Caco-2 (cell line): ENCODE measurements around the gene PRKAG2. TPM values are rescaled to one million over a fixed set of nuclear protein-coding genes. Genes with fewer than 3 reads are reported as not detected.

ENCODE experiments used
- BruUV-seq: library from RNA; stranded (reverse); fragments of 400-500 nt; replicated peaks from 2 replicates; lab custom pipeline; 2021; lab: Mats Ljungman, UMichigan
- CTCF ChIA-PET: fragments of 300-600 bp; sonication (Branson Sonifier 250); formaldehyde crosslinking; loops from one replicate; lab custom pipeline; 2022; ENCODE audit warnings: antibody characterized with exemption; lab: Charles Lee
- POLR2A ChIA-PET: fragments of 300-600 bp; sonication (Branson Sonifier 250); formaldehyde crosslinking; loops from one replicate; lab custom pipeline; 2022; ENCODE audit warnings: antibody characterized with exemption; lab: Charles Lee
- DNase-seq, 2 experiments: peaks; one replicate each; pipeline versions ENCODE4 v3.0.0 to v3.0.0-alpha.2; 2020 to 2022
- H3K27me3 ChIP-seq: replicated peaks from 2 replicates; pipeline ENCODE4 v1.6.0; 2011; ENCODE audit warnings: low read length; ENCODE audit not compliant: control insufficient read depth, insufficient read depth
- H3K36me3 ChIP-seq: 2 replicates; pipeline ENCODE4 v1.5.1; 2011; ENCODE audit warnings: low read length; ENCODE audit not compliant: control insufficient read depth, insufficient read depth
- H3K4me1 ChIP-seq: fragments of 250-450 bp; sonication (Bioruptor Pico); 2 replicates; pipeline ENCODE4 v1.5.1; 2020; ENCODE audit warnings: mild to moderate bottlenecking
- H3K4me3 ChIP-seq: 2 replicates; pipeline ENCODE4 v1.5.1; 2011; ENCODE audit warnings: low read depth, mild to moderate bottlenecking, control low read depth, low read length
- H3K9me3 ChIP-seq: fragments of 250-450 bp; sonication (Bioruptor Pico); 2 replicates; pipeline ENCODE4 v1.5.1; 2020; ENCODE audit warnings: mild to moderate bottlenecking, moderate library complexity
- H3K27ac Mint-ChIP-seq: one replicate; pipeline ENCODE4 v1.8.0; 2022; ENCODE audit warnings: mixed read lengths; ENCODE audit not compliant: unreplicated experiment
- H3K27me3 Mint-ChIP-seq: one replicate; pipeline ENCODE4 v1.8.0; 2022; ENCODE audit warnings: mixed read lengths; ENCODE audit not compliant: insufficient read depth, unreplicated experiment
- H3K36me3 Mint-ChIP-seq: one replicate; pipeline ENCODE4 v1.8.0; 2022; ENCODE audit warnings: mild to moderate bottlenecking, mixed read lengths; ENCODE audit not compliant: insufficient read depth, unreplicated experiment
- H3K4me1 Mint-ChIP-seq: one replicate; pipeline ENCODE4 v1.8.0; 2022; ENCODE audit warnings: low read depth, mixed read lengths; ENCODE audit not compliant: unreplicated experiment
- H3K4me3 Mint-ChIP-seq: one replicate; pipeline ENCODE4 v1.8.0; 2022; ENCODE audit warnings: mild to moderate bottlenecking, moderate library complexity, mixed read lengths; ENCODE audit not compliant: unreplicated experiment
- H3K9me3 Mint-ChIP-seq: one replicate; pipeline ENCODE4 v1.8.0; 2022; ENCODE audit warnings: mixed read lengths; ENCODE audit not compliant: unreplicated experiment
- intact Hi-C: fragments of 100-400 bp; cut with micrococcal nuclease; formaldehyde crosslinking; loops from one replicate; pipeline ENCODE4 v1.10.0; 2022; ENCODE audit not compliant: unreplicated experiment
- total RNA-seq: library from RNA; stranded (reverse); gene quantifications from 2 replicates; pipeline ENCODE4 v1.2.3, GENCODE V29; 2022
- TF ChIP-seq, protein P1 (sequence below), 2 experiments: fragments of 200-600 bp in 1 of 2; IDR thresholded peaks; 1 replicate in 1 of 2; 2 replicates in 1 of 2; pipeline versions ENCODE4 v1.5.1 to v1.8.0; 2011 to 2022; ENCODE audit warnings: antibody characterized with exemption in 1 of 2, control low read depth in 1 of 2, inconsistent platforms in 1 of 2, low read depth in 1 of 2, low read length in 1 of 2, mild to moderate bottlenecking in 1 of 2, moderate library complexity in 1 of 2; ENCODE audit not compliant: insufficient read depth in 1 of 2, severe bottlenecking in 1 of 2, unreplicated experiment in 1 of 2

Gene PRKAG2
- total RNA-seq, 1 experiment from 2014 or later = 15.9 TPM

DNA sequence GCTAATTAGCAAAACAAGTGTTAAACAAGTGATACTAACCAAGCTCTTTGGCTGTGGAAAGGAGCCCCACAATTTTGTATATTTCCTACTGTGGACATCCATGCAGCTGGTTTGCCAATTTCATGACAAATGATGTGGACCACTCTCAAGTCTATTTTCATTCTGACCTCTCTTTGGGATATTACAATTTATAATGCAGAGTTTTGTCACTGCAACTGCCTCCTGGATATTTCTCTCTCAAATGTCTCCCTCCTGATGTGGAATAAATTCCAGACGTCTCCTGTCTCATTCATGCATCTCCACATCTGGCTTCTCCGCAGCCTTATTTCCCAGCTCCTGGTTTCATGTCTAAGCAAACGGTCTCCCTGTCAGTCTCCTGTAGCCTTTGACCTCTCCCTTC is 276.6 kb downstream of the PRKAG2 start:
- H3K27ac Mint-ChIP-seq = no peak overlapping the region
- POLR2A ChIA-PET = no interaction called here
- H3K27me3 Mint-ChIP-seq = no peaks in the 10 kb centered on the region
- no peak overlapping the region for H3K4me3 Mint-ChIP-seq
- intact Hi-C loops = no loop called here
- H3K4me3 ChIP-seq = no peak overlapping the region
- TF ChIP-seq, protein P1, sequence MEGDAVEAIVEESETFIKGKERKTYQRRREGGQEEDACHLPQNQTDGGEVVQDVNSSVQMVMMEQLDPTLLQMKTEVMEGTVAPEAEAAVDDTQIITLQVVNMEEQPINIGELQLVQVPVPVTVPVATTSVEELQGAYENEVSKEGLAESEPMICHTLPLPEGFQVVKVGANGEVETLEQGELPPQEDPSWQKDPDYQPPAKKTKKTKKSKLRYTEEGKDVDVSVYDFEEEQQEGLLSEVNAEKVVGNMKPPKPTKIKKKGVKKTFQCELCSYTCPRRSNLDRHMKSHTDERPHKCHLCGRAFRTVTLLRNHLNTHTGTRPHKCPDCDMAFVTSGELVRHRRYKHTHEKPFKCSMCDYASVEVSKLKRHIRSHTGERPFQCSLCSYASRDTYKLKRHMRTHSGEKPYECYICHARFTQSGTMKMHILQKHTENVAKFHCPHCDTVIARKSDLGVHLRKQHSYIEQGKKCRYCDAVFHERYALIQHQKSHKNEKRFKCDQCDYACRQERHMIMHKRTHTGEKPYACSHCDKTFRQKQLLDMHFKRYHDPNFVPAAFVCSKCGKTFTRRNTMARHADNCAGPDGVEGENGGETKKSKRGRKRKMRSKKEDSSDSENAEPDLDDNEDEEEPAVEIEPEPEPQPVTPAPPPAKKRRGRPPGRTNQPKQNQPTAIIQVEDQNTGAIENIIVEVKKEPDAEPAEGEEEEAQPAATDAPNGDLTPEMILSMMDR (IDR thresholded peaks at IDR 0.05; ENCODE audit: insufficient read depth in 1 of 2, low read depth in 1 of 2, low read length in 1 of 2, severe bottlenecking in 1 of 2, unreplicated experiment in 1 of 2) = no peak
- BruUV-seq = no TSS peak
- H3K4me1 Mint-ChIP-seq = no peaks in the 10 kb centered on the region
- H3K36me3 ChIP-seq = no peaks in the 10 kb centered on the region
- no peaks in the 10 kb centered on the region for H3K36me3 Mint-ChIP-seq
- H3K9me3 Mint-ChIP-seq = peaks cover 9% of the 10 kb centered on the region
- no peak for DNase-seq
- H3K27me3 ChIP-seq = no peaks in the 10 kb centered on the region
- CTCF ChIA-PET = interaction anchor here (0.6 kb wide), 1 partner anchor 431 kb away, joined by 3 read pairs; no protein-coding TSS in a partner anchor
- H3K9me3 ChIP-seq = no peaks in the 10 kb centered on the region
- no peaks in the 10 kb centered on the region for H3K4me1 ChIP-seq

DNA sequence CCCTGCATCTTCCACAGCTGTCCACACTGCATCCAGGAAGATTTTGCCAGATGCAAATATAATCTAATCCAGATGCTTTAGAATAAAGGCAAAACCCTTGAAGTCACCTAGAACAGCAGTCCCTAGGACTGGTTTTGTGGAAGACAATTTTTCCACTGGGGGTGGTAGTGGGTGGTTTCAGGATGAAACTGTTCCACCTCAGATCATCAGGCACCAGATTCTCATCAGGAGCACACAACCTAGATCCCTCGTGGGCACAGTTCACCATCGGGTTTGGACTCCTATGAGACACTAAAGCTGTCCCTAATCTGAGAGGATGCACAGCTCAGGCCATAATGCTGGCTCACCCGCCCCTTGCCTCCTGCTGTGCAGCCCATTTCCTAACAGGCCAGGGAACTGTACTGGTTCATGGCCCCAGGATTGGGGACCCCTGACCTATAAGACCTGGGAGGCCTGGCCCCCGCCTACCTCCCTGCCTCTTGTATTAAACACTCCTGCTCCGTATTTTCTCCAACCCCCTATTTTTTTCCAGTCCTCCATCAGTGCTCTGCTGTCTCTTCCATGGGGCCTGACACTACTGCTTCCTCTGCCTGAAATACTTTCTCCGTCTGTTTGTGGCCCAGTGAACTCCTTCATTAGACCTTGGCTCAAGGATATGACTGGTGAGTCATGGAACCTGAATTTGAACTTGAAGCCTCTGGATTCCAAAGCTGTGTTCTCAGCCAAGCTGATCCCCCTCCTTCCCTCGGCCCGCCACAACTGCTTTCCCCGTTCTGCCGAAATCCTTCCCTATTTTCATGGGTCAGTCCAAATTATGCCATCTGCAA is 277.3 kb downstream of the PRKAG2 start:
- Histone ChIP-seq H3K9me3 (no peaks in the 10 kb centered on the region), H3K4me3 (no peak overlapping the region), H3K27me3 (no peaks in the 10 kb centered on the region), H3K36me3 (no peaks in the 10 kb centered on the region), H3K4me1 (no peaks in the 10 kb centered on the region)
- Mint-ChIP-seq H3K9me3 (peaks cover 9% of the 10 kb centered on the region), H3K27ac (no peak overlapping the region), H3K4me3 (no peak overlapping the region), H3K4me1 (no peaks in the 10 kb centered on the region), H3K27me3 (no peaks in the 10 kb centered on the region), H3K36me3 (no peaks in the 10 kb centered on the region)
- ChIA-PET POLR2A (no interaction called here), CTCF (no interaction called here)
- no peak for DNase-seq
- intact Hi-C loops = no loop called here
- TF ChIP-seq, protein P1 (IDR thresholded peaks at IDR 0.05; ENCODE audit: insufficient read depth in 1 of 2, low read depth in 1 of 2, low read length in 1 of 2, severe bottlenecking in 1 of 2, unreplicated experiment in 1 of 2) = no peak
- BruUV-seq = no TSS peak

DNA sequence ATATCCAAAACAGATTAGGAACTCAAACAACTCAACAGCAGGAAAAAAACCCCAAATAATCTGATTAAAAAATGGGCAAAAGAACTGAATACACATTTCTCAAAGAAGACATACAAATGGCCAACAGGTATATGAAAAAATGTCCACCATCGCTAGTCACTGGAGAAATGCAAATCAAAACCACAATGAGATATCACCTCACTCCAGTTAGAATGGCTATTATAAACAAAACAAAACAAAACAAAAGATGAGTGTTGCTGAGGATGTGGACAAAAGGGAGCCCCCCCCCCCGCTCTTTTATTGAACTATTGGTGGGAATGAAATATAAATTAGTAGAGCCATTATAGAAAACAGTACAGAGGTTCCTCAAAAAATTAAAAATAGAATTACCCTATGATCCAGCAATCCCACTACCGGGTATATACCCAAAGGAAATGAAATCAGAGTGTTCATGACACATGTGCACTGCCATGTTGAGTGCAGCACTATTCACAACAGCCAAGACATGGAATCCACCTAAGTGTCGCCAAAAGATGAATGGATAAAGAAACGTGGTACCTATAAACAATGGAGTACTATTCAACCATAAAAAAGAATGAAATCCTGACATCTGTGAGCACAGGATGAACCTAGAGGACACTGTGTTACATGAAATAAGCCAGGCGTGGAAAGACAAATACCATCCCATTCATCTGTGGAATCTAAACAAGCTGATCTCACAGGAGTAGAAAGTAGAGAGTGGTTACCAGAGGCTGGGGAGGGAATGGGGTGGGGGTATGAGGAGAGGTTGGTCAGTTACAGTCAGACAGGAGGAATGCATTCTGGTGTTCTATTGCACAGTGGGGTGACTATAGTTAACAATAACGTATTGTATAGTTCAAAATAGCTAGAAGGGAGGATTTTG is 279.1 kb downstream of the PRKAG2 start:
- no peaks in the 10 kb centered on the region for H3K4me1 Mint-ChIP-seq
- DNase-seq = no peak
- TF ChIP-seq, protein P1 (IDR thresholded peaks at IDR 0.05; ENCODE audit: insufficient read depth in 1 of 2, low read depth in 1 of 2, low read length in 1 of 2, severe bottlenecking in 1 of 2, unreplicated experiment in 1 of 2) = no peak
- H3K9me3 Mint-ChIP-seq = no peaks in the 10 kb centered on the region
- H3K36me3 ChIP-seq = no peaks in the 10 kb centered on the region
- BruUV-seq = no TSS peak
- ChIA-PET CTCF (no interaction called here), POLR2A (no interaction called here)
- H3K36me3 Mint-ChIP-seq = no peaks in the 10 kb centered on the region
- no peaks in the 10 kb centered on the region for H3K27me3 ChIP-seq
- H3K27me3 Mint-ChIP-seq = no peaks in the 10 kb centered on the region
- no peak overlapping the region for H3K27ac Mint-ChIP-seq
- intact Hi-C loops = no loop called here
- H3K9me3 ChIP-seq = no peaks in the 10 kb centered on the region
- H3K4me3 Mint-ChIP-seq = no peak overlapping the region
- H3K4me3 ChIP-seq = no peak overlapping the region
- no peaks in the 10 kb centered on the region for H3K4me1 ChIP-seq
